GM12891 (cell line): ENCODE results near the gene MYCN.
"Not testable (repeated sequence)": the region's sequence is repeated elsewhere in the genome, so short reads cannot be mapped to it uniquely, and the experiment has no call there.

ENCODE experiments used
- DNase-seq: peaks from one replicate; pipeline ENCODE4 v3.0.0; 2011; ENCODE audit warnings: low spot score; ENCODE audit not compliant: insufficient read length
- FAIRE-seq: peaks from 2 replicates; lab custom pipeline; 2011; peaks lifted over from hg19 to GRCh38; lab: Jason Lieb, UNC
- PAX5 ChIP-seq: IDR thresholded peaks from 2 replicates; pipeline ENCODE4 v1.6.1; 2011; ENCODE audit warnings: low read length, moderate library complexity, mild to moderate bottlenecking; ENCODE audit not compliant: insufficient read depth, severe bottlenecking
- POLR2A ChIP-seq: IDR thresholded peaks from 2 replicates; pipeline ENCODE4 v1.6.1; 2011; ENCODE audit warnings: low read depth, low read length, control low read depth
- POLR2AphosphoS5 ChIP-seq: IDR thresholded peaks from 2 replicates; pipeline ENCODE4 v1.6.1; 2011; ENCODE audit warnings: low read depth, low read length, control low read depth
- POU2F2 ChIP-seq: IDR thresholded peaks from 2 replicates; pipeline ENCODE4 v1.6.1; 2011; ENCODE audit warnings: low read depth, mild to moderate bottlenecking, control low read depth, low read length, moderate library complexity
- SPI1 ChIP-seq: IDR thresholded peaks from 2 replicates; pipeline ENCODE4 v1.6.1; 2011; ENCODE audit warnings: low read depth, low read length, control low read depth
- TAF1 ChIP-seq: IDR thresholded peaks from 2 replicates; pipeline ENCODE4 v1.6.1; 2011; ENCODE audit warnings: low read depth, low read length, control low read depth

Gene MYCN

DNA sequence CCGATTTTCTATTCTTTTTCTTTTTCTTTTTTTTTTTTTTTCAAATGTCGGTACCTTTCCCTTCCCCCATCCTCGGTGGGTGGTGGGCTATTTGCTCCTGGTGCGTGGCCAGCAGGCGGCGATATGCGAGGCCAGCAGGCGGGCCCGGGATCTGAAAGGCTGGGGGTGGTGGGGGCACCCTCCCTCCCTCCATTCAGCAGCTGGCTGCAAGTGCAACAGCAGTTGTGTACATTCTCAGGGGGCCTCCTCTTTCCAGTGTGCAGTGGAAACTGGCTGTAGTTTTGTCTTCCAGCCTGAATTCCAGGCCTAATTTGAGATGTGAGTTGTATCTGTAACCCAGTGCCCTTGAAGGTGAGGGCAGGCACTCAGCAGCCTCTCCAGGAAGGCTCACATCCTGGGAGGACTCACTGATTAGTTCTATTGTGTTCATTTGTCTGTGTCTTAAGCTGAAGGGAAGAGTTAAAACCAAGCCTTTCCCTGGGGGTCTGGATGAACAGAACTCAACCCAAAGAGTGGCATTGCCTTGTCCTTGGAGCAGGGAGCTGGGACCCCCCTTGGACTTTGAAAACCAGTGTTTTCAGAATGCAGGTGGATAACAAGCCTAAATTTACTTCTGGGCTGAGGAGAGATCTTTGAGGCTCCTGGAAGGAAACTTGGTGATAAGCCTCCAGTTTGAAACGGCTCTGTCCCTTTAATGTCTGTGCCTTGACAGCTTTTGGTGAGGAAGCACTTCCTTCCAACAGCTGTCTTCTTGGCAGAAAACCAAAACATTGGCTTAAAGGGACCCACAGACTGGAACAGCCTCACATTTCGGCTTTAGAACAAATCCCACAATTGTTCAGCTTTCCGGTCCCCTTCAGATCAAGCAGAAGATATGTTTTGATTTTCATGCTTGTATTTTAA is 3.3 kb downstream of the MYCN start:
- TF ChIP-seq SPI1 (no peak), POLR2AphosphoS5 (no peak), TAF1 (no peak), POLR2A (no peak), PAX5 (no peak), POU2F2 (no peak)
- FAIRE-seq = no peak
- DNase-seq = peak; percentile 32

DNA sequence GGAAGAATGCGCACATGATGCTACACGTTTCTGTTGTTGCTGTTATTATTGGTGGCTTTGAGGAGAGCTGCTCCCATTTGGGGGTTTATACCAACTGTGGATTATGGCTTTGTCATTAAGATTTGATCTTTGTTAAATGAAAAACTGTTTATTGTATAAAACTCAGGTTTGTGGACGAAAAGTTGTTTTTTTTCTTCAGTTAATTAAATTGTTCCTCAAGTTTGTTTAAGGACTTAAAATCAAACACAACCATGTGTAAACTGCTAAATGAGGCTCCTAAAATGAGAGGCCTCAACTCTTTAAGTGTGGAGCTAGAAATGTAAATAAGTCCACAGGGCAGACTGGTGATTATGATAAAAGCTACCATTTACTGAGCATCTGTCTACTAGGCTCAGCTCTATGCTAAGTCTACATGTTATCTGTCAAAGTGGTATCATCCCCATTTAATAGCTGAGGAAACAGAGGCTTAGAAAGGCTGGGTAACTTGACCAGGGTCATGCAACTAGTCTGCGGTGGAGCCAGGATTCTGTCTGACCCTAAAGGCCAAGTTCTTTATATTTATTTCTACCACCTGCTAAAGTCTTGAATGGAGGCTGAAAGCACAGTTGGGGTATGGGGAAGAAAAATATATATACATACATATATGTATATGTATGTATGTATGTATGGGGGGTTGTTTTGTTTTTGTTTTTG is 4.1 kb downstream of the MYCN start:
- no peak for TF ChIP-seq PAX5
- TF ChIP-seq POU2F2 = no peak
- no peak for TF ChIP-seq POLR2AphosphoS5
- no peak for TF ChIP-seq POLR2A
- TF ChIP-seq TAF1 = no peak
- TF ChIP-seq SPI1 = no peak
- DNase-seq (no peak), FAIRE-seq (no peak)

- FAIRE-seq = no peak
Observed at GRCh38 chr2:15945909-15946705, 5.8 kb downstream of the MYCN start.

DNA sequence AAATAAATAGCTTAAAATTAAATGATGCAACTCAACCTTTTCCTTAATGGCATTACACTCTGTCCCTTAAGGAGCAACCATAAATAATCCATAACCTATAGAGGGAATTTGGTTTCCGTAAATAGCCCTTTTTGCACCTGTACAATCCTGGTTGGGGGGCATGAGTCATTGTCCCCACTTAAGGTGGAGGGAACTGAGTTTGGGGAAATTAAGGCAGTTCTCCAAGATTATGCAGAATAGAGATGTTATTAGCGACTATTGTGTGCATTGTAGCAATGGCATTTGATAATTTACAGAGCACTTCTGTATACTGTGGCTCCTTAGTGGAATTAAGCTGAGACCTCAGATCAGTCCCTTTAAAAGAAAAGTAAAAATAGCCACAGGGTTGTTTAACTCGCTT is 6.6 kb downstream of the MYCN start:
- FAIRE-seq (no peak), DNase-seq (no peak)
- TF ChIP-seq TAF1 (no peak), POLR2AphosphoS5 (no peak), SPI1 (no peak), POU2F2 (no peak), POLR2A (no peak), PAX5 (no peak)

More at GRCh38 chr2:15945909-15946705, 5.8 kb downstream of the MYCN start:
- TF ChIP-seq POLR2AphosphoS5 (no peak), TAF1 (no peak), POU2F2 (no peak), POLR2A (no peak), SPI1 (no peak), PAX5 (no peak)
- DNase-seq = no peak

- DNase-seq (no peak), FAIRE-seq (no peak)
- TF ChIP-seq PAX5 = no peak
- no peak for TF ChIP-seq TAF1
- TF ChIP-seq POLR2A = no peak
- TF ChIP-seq SPI1 = no peak
Observed at GRCh38 chr2:15947431-15947830, 7.1 kb downstream of the MYCN start.

GRCh38 chr2:15948704-15948957 is 8.3 kb downstream of the MYCN start:
- no peak for FAIRE-seq
- TF ChIP-seq POU2F2 (no peak), POLR2AphosphoS5 (no peak), TAF1 (no peak), PAX5 (no peak), POLR2A (no peak), SPI1 (no peak)
- DNase-seq = no peak

GRCh38 chr2:15949126-15949525 is 8.8 kb downstream of the MYCN start:
- DNase-seq = no peak
- no peak for FAIRE-seq
- TF ChIP-seq SPI1 (no peak), POU2F2 (no peak), POLR2A (no peak), POLR2AphosphoS5 (no peak), TAF1 (no peak), PAX5 (no peak)

DNA sequence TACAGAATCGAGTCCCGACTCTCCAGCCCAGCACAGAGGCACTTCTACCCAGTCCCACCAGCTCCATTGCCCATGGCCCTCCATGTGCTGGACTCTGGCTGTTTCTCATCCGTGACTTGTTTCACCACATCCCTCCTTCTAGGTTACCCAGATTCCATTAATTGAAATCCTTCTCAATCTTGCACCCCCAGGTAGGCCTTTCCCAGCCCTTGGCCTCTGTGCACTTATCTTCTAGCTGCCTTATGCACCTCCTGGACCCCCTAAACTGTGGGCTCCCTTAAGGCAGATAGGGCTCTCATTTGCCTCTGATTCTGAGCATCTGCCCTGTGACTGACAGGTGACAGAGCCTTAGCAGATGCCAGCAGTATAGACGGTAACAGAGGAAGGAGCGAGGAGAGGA is 9.2 kb downstream of the MYCN start:
- no peak for DNase-seq
- no peak for FAIRE-seq
- no peak for TF ChIP-seq POLR2A
- TF ChIP-seq POU2F2 = no peak
- TF ChIP-seq POLR2AphosphoS5 = no peak
- no peak for TF ChIP-seq TAF1
- no peak for TF ChIP-seq PAX5
- no peak for TF ChIP-seq SPI1

DNA sequence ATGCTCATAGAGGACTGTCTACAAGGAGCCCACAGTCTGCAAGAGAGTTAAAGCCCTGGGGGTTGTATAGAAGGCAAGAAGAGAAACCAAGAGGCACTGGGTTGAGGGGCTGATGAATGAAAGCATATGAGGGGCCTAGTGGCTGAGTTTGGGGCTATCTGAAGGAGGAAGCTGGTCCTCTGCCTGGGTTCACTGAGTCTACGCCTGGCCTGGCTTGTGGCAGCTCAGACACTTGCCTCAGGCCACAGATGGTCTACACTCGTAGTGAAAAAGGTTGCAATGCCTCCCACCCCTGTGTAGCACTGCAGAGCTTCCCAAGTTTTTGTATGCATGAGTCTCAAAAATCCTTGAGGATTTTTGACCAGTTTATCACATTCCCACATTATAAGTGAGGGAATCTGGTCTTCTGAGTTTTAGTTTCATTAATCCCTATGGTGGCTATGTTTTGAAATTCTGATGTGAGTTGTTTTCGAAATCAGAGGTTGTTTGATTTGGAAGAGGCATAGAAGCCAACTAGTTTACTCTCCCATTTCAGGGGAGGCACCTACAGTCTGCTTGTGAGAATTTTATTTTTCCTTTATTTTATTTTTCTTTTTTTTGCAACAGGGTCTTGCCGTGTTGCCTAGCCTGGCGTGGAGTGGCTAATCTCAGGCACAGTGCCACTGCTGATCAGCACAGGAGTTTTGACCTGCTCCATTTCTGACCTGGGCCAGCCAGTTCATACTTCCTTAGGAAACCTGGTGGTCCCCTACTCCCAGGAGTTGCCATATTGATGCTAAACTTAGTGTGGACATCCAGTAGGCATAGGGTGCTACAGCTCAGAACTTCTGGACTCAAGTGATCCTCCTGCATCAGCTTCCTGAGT is 10.0 kb downstream of the MYCN start:
- DNase-seq (no peak), FAIRE-seq (no peak)
- TF ChIP-seq POU2F2 (no peak), SPI1 (no peak), PAX5 (no peak), POLR2A (no peak), TAF1 (no peak), POLR2AphosphoS5 (no peak)

DNA sequence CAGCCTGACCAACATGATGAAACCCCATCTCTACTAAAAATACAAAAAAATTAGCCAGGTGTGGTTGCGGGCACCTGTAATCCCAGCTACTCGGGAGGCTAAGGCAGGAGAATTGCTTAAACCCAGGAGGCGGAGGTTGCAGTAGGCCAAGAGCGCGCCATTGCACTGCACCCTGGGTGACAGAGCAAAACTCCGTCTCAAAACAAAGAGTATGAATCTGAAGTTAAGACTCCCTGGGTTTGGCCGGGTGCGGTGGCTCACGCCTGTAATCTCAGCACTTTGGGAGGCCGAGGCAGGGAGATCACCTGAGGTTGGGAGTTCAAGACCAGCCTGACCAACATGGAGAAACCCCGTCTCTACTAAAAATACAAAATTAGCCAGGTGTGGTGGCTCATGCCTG is 11.6 kb downstream of the MYCN start:
- not testable (repeated sequence) for DNase-seq, FAIRE-seq
